Kidney (tissue), 14 donors: ENCODE data around the gene KRT1. TPM values are rescaled to one million over a fixed set of nuclear protein-coding genes. Genes with fewer than 3 reads are reported as not detected.

Source experiments
- DNase-seq, 5 donors: peaks; one replicate each; pipeline ENCODE4 v3.0.0-alpha.2; 2013 to 2020
- FAIRE-seq: peaks from 2 replicates; lab custom pipeline; 2012; peaks lifted over from hg19 to GRCh38; lab: Jason Lieb, UNC
- H3K27ac ChIP-seq, 2 donors: one replicate each; pipeline ENCODE4 v1.7.0; 2013; ENCODE audit warnings: low read depth in 2 of 2, low read length in 2 of 2, inconsistent platforms in 1 of 2
- H3K27me3 ChIP-seq: one replicate; pipeline ENCODE4 v1.7.1; 2013; ENCODE audit warnings: low read length, inconsistent platforms; ENCODE audit not compliant: control insufficient read depth, insufficient read depth
- H3K36me3 ChIP-seq, 3 donors: one replicate each; pipeline versions ENCODE4 v1.7.0 to v1.7.1; 2013; ENCODE audit warnings: low read length in 3 of 3, control low read depth in 1 of 3, inconsistent platforms in 1 of 3; ENCODE audit not compliant: insufficient read depth in 3 of 3, control insufficient read depth in 2 of 3
- H3K4me1 ChIP-seq, 3 donors: one replicate each; pipeline versions ENCODE4 v1.7.0 to v1.7.1; 2013; ENCODE audit warnings: low read length in 3 of 3, inconsistent platforms in 1 of 3, low read depth in 1 of 3; ENCODE audit not compliant: control insufficient read depth in 2 of 3, insufficient read depth in 2 of 3
- H3K4me3 ChIP-seq, 3 donors: one replicate each; pipeline versions ENCODE4 v1.7.0 to v1.8.1; 2013; ENCODE audit warnings: low read length in 3 of 3, control low read depth in 1 of 3, inconsistent platforms in 1 of 3
- H3K9ac ChIP-seq, 3 donors: one replicate each; pipeline versions ENCODE4 v1.7.0 to v1.7.1; 2013; ENCODE audit warnings: low read length in 3 of 3, control low read depth in 1 of 3, inconsistent platforms in 1 of 3
- H3K9me3 ChIP-seq, 3 donors: one replicate each; pipeline versions ENCODE4 v1.7.0 to v1.7.1; 2013; ENCODE audit warnings: low read length in 3 of 3, control low read depth in 1 of 3, inconsistent platforms in 1 of 3; ENCODE audit not compliant: control insufficient read depth in 2 of 3, insufficient read depth in 1 of 3
- CTCF ChIP-seq: IDR thresholded peaks from 3 replicates; pipeline ENCODE4 v1.5.1; 2012; ENCODE audit warnings: mild to moderate bottlenecking, moderate library complexity, borderline replicate concordance; ENCODE audit not compliant: insufficient read depth; ENCODE audit errors: extremely low read depth
- intact Hi-C: fragments of 100-400 bp; cut with DNase I; formaldehyde crosslinking; loops from one replicate; pipeline ENCODE4 v1.11.1; 2022
- polyA plus RNA-seq: library from polyadenylated mRNA; stranded (reverse); fragments of 350-450 nt; fragmentation: Illumina TruSeq; extraction: RNeasy Lipid Tissue Mini Kit (QIAGEN cat#74804); gene quantifications from one replicate; pipeline ENCODE4 v1.2.3, GENCODE V29; 2014; ENCODE audit warnings: low read depth, low replicate concordance; ENCODE audit not compliant: insufficient read depth
- total RNA-seq: library from RNA; stranded (reverse); fragmentation: NEBNext Ultra II Directional; extraction: Animal tissue kit (Norgen Biotek cat#: 25700); gene quantifications from one replicate; pipeline ENCODE4 v1.2.1, GENCODE V29; 2021
- donor health status: control.
- donor health status: control.
- donor health status: control.
- donor health status: control.
- donor health status: control.
- donor health status: DM: yes; HTN: yes; CAD: no.
- donor health status: Normal renal cell carcinoma (clear cell type).

The KRT1 gene
- total and polyA plus RNA-seq, 2 donors from 2014 or later, result not detected

GRCh38 chr12:52661668-52662067, 18.5 kb downstream of the KRT1 start:
- no peak for TF ChIP-seq CTCF
- Histone ChIP-seq H3K36me3 (no peaks in the 10 kb centered on the region), H3K27me3 (no peaks in the 10 kb centered on the region), H3K27ac (no peak overlapping the region), H3K9ac (no peak overlapping the region), H3K4me3 (no peak overlapping the region), H3K4me1 (no peaks in the 10 kb centered on the region), H3K9me3 (no peaks in the 10 kb centered on the region)
- intact Hi-C loops, result no loop called here
- DNase-seq (no peak), FAIRE-seq (no peak)

GRCh38 chr12:52660934-52661499, 19.2 kb downstream of the KRT1 start:
- no peaks in the 10 kb centered on the region for H3K27me3 ChIP-seq
- TF ChIP-seq CTCF, result no peak
- no peak overlapping the region for H3K9ac ChIP-seq
- H3K36me3 ChIP-seq, result no peaks in the 10 kb centered on the region
- H3K27ac ChIP-seq, result no peak overlapping the region
- DNase-seq (no peak), FAIRE-seq (no peak)
- H3K9me3 ChIP-seq, result no peaks in the 10 kb centered on the region
- no peaks in the 10 kb centered on the region for H3K4me1 ChIP-seq
- H3K4me3 ChIP-seq, result no peak overlapping the region
- intact Hi-C loops, result no loop called here

- Histone ChIP-seq H3K9me3 (no peaks in the 10 kb centered on the region), H3K27me3 (no peaks in the 10 kb centered on the region), H3K9ac (no peak overlapping the region), H3K4me1 (no peaks in the 10 kb centered on the region), H3K27ac (no peak overlapping the region), H3K4me3 (no peak overlapping the region), H3K36me3 (no peaks in the 10 kb centered on the region)
- no peak for TF ChIP-seq CTCF
- intact Hi-C loops, result no loop called here
- DNase-seq (no peak), FAIRE-seq (no peak)
These were observed 20.3 kb downstream of the KRT1 start for GRCh38 chr12:52659951-52660350.

GRCh38 chr12:52659395-52659794, 20.8 kb downstream of the KRT1 start:
- Histone ChIP-seq H3K4me1 (no peaks in the 10 kb centered on the region), H3K36me3 (no peaks in the 10 kb centered on the region), H3K27ac (no peak overlapping the region), H3K9ac (no peak overlapping the region), H3K9me3 (no peaks in the 10 kb centered on the region), H3K4me3 (no peak overlapping the region), H3K27me3 (no peaks in the 10 kb centered on the region)
- DNase-seq (no peak), FAIRE-seq (no peak)
- TF ChIP-seq CTCF, result no peak
- intact Hi-C loops, result no loop called here
